ENCODE measurements around the gene WLS. TPM values are rescaled to one million over a fixed set of nuclear protein-coding genes. Genes with fewer than 3 reads are reported as not detected.

Gene WLS
- total and polyA plus RNA-seq, 10 of the 15 experiments (the other 5 are each of a cell fraction or from before 2014, with no cell fraction given) = 0.04 to 0.36 TPM; not detected in 8

GRCh38 chr1:68148631-68149030 lies 83.7 kb downstream of the WLS start:
- intact Hi-C loops (cut with micrococcal nuclease; ENCODE audit: unreplicated experiment) = no loop called here
- H3K9ac ChIP-seq (ENCODE audit: control insufficient read depth, insufficient read depth, low read length) = no peak overlapping the region
- RAD21 ChIA-PET (ENCODE audit: unreplicated experiment) = no interaction called here
- H3K4me2 ChIP-seq (ENCODE audit: control insufficient read depth, insufficient read depth) = no peak overlapping the region
- no peaks in the 10 kb centered on the region for H3K4me1 ChIP-seq (ENCODE audit: control insufficient read depth, insufficient read depth, low read length)
- ATAC-seq (no peak), DNase-seq (ENCODE audit: low read depth, low spot score) (no peak), FAIRE-seq (no peak)
- 36% methylated on average over 8 of the region's 8 CpGs for WGBS (ENCODE audit: insufficient coverage, insufficient replicate concordance, low lambda C conversion rate, missing lambda C conversion rate)
- H3K4me3 ChIP-seq = no peak overlapping the region
- no peaks in the 10 kb centered on the region for H3K9me3 ChIP-seq (replicated peaks; ENCODE audit: control insufficient read depth, insufficient read depth, low read length)
- no peak overlapping the region for H3K27ac ChIP-seq (ENCODE audit: control insufficient read depth, insufficient read depth)
- H3K79me2 ChIP-seq (ENCODE audit: control insufficient read depth, insufficient read depth, low read length) = no peaks in the 10 kb centered on the region
- in situ Hi-C loops (cut with MboI) = no loop called here
- no TSS peak for BruUV-seq (replicated peaks)
- H2AFZ ChIP-seq (ENCODE audit: control insufficient read depth, low read depth, low read length) = no peak overlapping the region
- SMC1A ChIA-PET (ENCODE audit: uncharacterized antibody, unreplicated experiment) = no interaction called here
- no peak for TF ChIP-seq ATF3 (IDR thresholded peaks at IDR 0.05; ENCODE audit: borderline replicate concordance, extremely low read depth, low read depth, low read length)
- TF ChIP-seq MYB (IDR thresholded peaks at IDR 0.05; ENCODE audit: borderline replicate concordance, low read depth, low read length) = no peak
- no peak for TF ChIP-seq HCFC1 (IDR thresholded peaks at IDR 0.05; ENCODE audit: low read length)
- no peak for TF ChIP-seq RAD51 (IDR thresholded peaks at IDR 0.05)
- TF ChIP-seq HDGF (IDR thresholded peaks at IDR 0.05) = no peak
- no peak for TF ChIP-seq BACH1 (IDR thresholded peaks at IDR 0.05; ENCODE audit: borderline replicate concordance)
- no peak for TF ChIP-seq SMAD1 (IDR thresholded peaks at IDR 0.05; ENCODE audit: low read depth, partially characterized antibody)
- TF ChIP-seq MEF2B (IDR thresholded peaks at IDR 0.05; ENCODE audit: partially characterized antibody, poor library complexity, severe bottlenecking) = no peak
- TF ChIP-seq PBX3 (IDR thresholded peaks at IDR 0.05; ENCODE audit: insufficient replicate concordance, low read depth, low read length) = no peak
- TF ChIP-seq TCF3 (IDR thresholded peaks at IDR 0.05; ENCODE audit: borderline replicate concordance, insufficient read depth, low read depth, low read length) = no peak
- no peak for TF ChIP-seq GATAD2B (conservative IDR thresholded peaks at IDR 0.05; ENCODE audit: low read depth)
- TF ChIP-seq NR2C2 (IDR thresholded peaks at IDR 0.05; ENCODE audit: borderline replicate concordance, control insufficient read depth, insufficient read length, low read depth) = no peak
- TF ChIP-seq KAT2A (conservative IDR thresholded peaks at IDR 0.05; ENCODE audit: control insufficient read depth, low read depth, low read length) = no peak
- TF ChIP-seq PKNOX1 (IDR thresholded peaks at IDR 0.05) = no peak
- POLR2A ChIA-PET = interaction anchor here (0.7 kb wide), 1 partner anchor 44 kb away, joined by 3 read pairs; no protein-coding TSS in a partner anchor
- H3K36me3 ChIP-seq (ENCODE audit: control insufficient read depth in 2 of 2, insufficient read depth in 2 of 2, low read length in 1 of 2) = no peaks in the 10 kb centered on the region
- no peaks in the 10 kb centered on the region for H4K20me1 ChIP-seq (ENCODE audit: control insufficient read depth, insufficient read depth)
- CTCF ChIA-PET = no interaction called here
- H3K27me3 ChIP-seq (replicated peaks in 1 of 2; ENCODE audit: control insufficient read depth in 2 of 2, insufficient read depth in 2 of 2, low read length in 1 of 2) = peaks cover 0 to 2% of the 10 kb centered on the region in 2 experiments; a peak in 2 of 4 replicates

Data from GM12878 (cell line).